GM18868 (cell line): Measurements from ENCODE around the gene GAST.

ENCODE experiments used
- ATAC-seq: cut with Tn5 transposase; IDR thresholded peaks from one replicate; pipeline ENCODE4 v1.9.1; 2021; ENCODE audit warnings: mild to moderate bottlenecking, moderate library complexity; ENCODE audit not compliant: unreplicated experiment

The GAST gene

DNA sequence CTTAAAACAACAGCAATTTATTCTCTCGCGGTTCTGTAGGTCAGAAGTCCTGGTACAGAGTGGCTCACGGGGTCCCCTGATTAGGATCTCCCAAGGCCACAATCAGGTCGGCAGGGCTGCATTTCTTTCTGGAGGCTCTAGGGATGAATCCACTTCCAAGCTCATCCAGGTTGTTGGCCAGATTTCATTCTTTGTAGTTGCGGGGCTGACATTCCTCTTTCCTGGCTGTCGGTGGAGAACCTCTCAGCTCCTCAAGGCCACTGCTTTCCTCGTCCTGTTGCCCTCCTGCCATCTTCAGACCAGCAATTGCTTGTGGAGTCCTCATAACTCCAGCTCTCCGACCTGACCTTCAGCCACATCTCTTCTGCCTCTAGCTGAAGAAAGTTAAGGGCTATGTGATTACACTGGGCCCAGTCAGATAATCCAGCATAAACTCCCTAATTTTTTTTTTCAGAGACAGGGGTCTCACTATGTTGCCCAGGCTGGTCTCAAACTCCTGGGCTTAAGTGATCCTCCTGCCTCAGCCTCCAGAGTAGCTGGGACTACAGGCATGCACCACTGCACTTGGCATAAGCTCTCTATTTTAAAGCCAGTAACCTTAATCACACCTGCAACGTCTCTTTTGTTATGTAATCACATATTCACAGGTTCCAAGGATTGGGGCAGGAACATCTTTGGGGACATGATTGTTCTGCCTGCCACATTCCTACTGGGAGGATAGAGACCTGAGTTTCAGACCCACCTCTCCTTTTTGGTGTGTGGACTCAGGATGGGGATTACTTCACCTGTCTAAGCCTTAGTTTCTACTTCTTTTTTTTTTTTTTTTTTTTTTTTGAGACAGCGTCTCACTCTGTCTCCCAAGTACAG lies 4.1 kb upstream of the GAST start:
- ATAC-seq: no peak

DNA sequence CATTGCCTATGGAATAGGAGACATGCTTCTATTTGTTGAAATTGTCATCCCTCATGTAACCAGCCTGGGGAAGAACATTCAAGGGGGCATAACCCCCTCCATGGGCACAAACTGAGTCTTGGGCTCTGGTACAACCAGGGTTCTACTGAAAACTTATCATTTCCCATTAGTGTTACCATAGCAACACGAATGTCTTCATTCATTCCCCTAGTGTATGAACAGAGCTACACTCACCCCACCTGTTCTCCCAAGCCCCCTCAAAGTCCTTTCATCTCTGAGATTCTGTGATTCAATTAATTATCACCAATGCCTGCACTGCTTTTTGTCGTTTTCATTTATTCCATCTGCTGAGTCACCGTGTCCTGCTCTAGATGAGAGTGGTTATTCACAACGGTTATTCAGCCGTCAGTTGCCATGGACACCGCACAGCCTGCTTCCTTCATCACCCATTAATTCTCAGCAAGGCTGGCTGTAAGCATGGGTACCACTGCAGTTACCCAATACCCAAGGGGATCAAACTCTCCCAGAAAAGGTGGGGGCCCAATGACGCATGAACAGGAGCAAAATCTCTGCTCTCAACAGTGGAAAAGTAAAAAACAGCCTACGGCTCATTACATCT lies 1.6 kb upstream of the GAST start:
- no peak for ATAC-seq

DNA sequence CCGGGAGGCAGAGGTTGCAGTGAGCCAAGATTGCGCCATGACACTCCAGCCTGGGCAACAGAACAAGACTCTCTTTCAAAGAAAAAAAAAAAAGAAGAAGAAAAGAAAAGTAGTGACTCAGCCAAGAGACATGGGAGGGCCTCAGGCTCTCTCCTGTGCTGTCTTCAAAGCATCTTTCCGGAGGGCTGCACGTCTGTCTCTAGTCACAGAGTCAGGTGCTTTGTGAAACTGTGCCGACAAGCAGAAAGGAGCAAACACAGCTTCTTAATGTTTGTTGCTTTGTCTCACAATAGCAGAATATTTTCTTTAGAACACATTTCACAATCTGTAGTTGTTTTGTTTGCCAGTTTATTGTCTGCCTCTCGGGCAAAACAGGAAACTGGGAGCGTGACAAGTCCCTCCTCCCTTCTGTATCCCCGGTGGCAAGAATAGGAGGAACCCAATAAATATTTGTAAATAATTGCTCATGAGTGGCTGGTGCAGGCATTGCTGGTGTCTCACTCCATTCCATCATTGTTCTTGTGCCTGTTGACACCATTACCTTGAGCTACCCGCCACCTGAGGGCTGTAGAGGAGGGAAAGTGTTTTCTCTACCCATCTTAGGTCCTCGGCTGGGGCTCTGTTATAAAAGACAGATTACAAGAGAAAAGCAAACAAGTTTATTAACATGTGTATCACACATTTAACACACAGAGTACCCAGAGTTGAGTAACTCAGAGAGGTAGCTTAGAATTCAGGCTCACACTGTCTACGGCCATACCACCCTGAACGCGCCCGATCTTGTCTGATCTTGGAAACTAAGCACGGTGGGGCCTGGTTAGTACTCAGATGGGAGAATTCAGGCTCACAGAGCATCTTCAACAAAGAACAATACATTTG lies 5.5 kb downstream of the GAST start:
- no peak for ATAC-seq

GRCh38 chr17:41718287-41718645 lies 6.1 kb downstream of the GAST start:
- ATAC-seq: no peak

DNA sequence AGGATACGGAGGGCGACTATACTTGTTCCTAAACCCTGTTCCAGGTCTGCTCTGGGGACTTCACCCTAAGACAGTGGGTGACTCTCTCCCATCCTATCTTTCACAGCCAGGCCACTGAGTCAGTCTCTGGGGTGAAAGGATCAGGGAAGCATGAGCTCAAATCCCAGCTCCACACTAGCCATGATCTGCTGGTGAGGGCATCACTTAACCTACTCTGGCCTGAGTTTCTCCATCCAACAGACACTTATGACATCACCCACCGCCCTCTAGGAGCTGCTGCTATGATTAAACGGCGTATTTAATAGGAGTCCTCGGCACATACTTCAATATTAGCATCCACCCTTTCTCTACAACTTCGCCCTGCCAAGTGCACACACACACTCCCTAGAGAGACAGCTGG lies 10.1 kb downstream of the GAST start:
- ATAC-seq: no peak

DNA sequence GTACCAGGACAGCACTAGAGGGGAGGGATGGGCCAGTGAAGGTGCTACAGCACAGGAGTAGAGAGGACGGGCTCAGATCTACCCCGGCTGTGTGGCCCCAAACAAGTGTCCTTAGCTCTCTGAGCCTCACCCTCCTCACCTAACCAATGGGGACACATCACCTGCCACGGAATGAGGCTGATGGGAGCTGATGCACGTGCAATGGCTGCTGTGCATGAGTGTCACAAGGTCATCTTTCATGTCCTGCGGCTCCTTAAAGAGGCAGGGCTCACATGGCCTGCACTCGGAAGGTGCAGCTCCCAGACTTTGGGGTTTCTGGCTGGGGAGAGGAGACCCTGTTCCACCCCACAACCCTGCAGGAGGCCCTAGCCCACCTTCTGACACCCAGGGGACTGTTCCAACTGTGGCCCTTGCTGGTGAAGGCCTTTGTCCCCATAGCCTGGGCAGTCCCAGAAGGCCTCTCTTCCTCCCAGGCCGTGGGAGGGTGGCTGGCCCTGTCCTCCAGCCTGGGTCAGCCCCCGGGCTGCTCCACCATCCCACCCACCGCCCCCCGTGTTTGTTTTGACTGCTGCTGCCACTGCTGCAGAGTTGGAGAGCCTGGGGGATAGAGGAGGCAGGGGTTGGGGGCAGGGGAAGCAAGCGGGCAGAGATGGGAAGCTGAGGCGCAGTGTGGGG lies 11.8 kb downstream of the GAST start:
- no peak for ATAC-seq

DNA sequence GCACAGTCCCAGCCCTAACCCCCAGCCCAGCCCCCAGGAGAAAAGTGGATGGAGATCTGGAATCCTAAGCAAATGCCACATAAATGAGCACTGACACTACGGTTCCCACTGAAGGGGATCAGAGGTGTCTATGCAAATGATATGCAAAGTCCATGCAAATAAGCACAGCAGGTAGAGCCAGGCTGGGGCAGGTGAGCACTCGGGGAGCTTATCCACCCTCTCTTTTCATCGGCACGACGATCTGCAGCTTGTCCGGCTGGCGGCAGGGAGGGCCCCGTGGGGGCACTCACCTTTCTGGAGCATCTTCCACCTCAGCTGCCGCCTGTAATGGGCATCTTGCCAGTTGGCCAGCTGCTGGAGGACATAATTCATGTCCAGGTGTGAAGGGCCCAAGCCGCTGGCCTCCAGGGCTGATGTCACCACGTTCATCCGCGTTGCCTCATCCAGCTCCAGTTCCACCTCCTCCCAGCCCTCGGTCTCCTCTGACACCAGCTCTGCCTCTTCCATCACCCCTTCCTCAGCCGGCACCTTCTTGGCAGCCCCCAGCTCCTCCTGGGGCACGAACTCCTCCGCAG lies 12.4 kb downstream of the GAST start:
- no peak for ATAC-seq

DNA sequence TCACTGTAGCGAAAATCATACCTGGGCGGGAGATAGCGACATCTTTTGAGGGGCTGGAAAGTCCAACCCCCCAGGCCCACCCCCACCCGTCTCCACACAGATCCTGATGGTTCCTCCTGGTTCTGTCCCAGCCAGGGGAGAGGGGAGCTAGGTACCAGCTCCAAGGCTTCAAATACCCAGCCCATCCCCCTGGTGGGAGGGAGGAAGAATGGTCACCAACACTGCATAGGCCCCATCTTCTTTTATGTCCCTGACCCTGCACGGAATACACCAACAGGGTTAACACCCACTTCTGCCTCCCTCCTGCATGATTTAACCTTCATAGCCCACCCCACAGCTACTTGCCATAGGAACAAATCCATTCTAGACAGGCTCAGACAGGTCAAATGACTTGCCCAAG lies 13.0 kb downstream of the GAST start:
- no peak for ATAC-seq

DNA sequence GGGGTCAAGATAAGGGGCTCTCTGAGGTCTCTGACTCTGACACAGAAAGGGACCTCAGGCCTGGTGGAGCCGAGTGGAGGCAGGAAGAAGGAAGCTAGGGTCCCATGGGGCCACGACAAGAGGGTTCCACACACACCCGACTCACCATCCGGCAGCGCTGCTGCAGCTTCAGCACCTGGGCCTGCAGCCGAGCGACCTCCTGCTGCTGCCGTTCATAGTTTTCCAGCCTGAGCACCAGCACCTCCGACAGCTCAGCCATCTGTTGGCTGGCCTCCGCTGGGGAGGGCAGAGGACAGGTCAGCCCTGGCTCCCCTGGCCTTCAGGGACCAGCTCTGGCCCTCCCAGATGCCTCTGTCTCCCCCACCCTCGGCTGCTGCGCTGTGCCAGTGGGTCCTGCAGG lies 15.9 kb downstream of the GAST start:
- no peak for ATAC-seq

GRCh38 chr17:41730479-41730878 lies 18.3 kb downstream of the GAST start:
- ATAC-seq: no peak

GRCh38 chr17:41731836-41732235 lies 19.7 kb downstream of the GAST start:
- ATAC-seq: no peak

DNA sequence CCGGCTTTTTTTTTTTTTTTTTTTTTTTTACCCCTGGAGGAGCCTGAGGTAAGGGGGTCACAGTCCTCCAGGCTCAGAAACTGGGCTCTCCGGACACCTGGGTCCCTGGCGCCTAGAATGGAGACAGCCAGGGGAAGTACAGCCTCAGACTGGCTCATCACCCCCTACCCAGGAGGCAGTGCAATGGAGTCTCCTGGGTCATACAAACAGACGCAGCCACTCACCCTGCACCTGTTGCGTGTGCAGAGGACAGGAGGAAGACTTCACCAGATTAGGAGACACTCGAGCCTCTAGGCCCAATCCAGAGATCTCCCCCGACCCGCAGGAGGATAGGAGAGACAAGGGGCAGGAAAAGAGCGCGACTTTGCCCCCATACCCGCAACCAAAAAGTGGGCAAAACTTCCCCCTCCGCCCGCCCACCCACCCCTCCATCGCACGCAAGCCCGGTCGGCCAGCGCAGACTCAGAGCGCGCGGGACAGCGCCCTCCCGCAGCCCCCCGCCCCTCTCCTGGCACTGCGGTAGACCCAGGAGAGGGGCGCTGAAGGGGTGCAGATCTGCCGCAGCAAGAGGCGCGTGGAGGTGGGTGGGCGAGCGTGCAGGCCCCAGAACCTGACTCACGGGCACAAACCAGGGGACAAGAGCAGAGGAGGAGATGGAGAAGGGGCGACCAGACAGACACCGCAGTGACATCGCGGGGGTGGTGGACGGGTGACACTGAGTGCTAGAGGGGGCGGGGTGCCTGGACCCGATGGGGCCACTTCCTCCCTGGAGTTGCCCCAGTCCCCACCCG lies 21.4 kb downstream of the GAST start:
- ATAC-seq: no peak

DNA sequence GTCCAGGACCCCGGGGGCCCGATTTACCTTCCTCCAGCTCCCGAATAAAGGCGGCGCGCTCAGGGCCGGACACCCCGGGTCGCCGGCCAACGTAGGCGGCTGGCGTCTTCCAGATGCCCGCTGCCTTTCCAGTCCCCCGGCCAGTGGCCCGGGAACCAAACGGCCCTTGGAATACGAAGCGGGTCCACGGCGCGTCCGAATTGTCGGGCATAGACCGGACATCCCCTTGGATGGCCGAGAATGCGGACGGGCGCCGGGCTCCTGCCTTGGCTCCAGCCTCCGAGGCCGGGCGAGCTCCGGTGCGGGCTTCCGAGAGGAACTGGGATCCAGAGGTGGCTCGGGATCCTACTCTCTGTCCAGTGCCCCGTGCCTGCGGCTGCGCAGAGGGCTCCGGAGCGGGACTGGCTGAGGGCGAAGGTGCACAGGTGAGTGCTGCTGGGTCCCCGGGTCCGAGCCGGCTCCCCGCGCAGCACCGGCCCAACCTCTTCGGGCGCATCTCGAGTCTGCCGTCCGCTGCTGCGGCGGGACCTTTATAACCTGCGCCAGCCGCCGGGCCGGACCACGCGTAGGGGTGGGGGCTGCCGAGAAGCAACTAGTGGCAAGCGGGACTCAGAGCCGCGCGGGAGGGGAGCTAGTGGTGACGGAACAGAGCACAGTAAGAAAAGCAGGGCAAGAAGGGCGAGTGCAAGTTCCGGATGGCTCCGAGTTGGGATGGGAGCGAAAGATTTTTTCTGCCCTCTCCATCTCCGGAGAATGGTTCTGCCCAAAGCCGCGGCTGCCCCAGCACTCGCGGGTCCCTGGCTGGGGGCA lies 22.2 kb downstream of the GAST start, which contains the start of gene HAP1:
Gene HAP1, minus strand, starts transcription at position 505 of the 810 bp plus-strand sequence. Its CDS starts 9 bp downstream, at position 496.
- no peak for ATAC-seq

- ATAC-seq: no peak
Measured at GRCh38 chr17:41734949-41735313, 22.8 kb downstream of the GAST start.

DNA sequence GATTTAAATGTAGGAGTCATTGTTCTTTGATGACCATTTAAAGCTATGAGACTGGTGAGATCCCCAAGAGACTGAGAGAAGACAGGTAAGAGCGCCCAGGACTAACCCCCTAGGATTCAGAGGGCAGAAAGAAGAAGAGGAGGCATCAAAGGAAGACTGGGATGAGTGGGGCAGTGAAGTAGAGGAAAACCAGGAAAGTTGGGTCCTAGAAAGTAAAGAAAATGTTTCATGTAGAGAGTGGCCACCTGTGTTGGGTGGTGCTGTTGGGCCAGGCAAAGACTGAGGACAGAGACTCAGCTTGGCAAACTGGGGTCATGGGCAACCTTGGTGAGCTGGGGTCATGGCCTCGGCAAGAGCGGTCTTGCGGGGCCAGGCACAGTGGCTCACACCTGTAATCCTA lies 23.6 kb downstream of the GAST start:
- ATAC-seq: no peak

GRCh38 chr17:41736983-41737679 lies 25.0 kb downstream of the GAST start:
- ATAC-seq: no peak

GRCh38 chr17:41737680-41738023 lies 25.5 kb downstream of the GAST start:
- ATAC-seq: no peak

GRCh38 chr17:41738077-41738800 lies 26.1 kb downstream of the GAST start:
- ATAC-seq: no peak
